NOMO-1 (cell line): Measurements from ENCODE around the gene COX4I2.
"Not testable (repeated sequence)": the region's sequence is repeated elsewhere in the genome, so short reads cannot be mapped to it uniquely, and the experiment has no call there.

Experiments
- DNase-seq, 2 experiments: peaks; one replicate each; lab custom pipeline; 2025; ENCODE audit not compliant: unreplicated experiment in 2 of 2; lab: John Stamatoyannopoulos, UW

Gene COX4I2

GRCh38 chr20:31637660-31638059 is at the start of gene COX4I2:
TSS of gene COX4I2 (plus strand) at chr20:31637912. CDS start at chr20:31639018, 1,106 bp downstream.
- DNase-seq = no peak

DNA sequence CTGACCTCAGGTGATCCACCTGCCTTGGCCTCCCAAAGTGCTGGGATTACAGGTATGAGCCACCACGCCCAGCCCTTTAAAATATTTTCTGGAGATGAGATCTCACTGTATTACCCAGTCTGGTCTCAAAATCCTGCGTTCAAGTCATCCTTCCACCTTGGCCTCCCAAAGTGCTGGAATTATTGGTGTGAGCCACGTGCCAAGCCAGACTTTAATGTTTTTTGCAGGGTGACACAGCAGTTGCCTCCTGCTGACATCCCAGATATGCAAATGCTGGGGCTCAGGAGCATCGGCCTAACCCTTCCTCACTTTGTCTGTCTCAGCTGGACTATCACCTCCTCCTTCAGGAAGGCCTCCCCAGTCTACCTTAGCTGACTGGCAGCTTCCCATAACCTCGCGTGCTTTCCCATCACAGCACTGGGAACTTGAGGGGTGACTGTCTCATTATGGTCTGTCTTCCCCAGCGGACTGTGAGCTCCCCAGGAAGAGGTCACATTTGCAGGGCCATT is 46.9 kb upstream of the COX4I2 start:
- DNase-seq = no peak

DNA sequence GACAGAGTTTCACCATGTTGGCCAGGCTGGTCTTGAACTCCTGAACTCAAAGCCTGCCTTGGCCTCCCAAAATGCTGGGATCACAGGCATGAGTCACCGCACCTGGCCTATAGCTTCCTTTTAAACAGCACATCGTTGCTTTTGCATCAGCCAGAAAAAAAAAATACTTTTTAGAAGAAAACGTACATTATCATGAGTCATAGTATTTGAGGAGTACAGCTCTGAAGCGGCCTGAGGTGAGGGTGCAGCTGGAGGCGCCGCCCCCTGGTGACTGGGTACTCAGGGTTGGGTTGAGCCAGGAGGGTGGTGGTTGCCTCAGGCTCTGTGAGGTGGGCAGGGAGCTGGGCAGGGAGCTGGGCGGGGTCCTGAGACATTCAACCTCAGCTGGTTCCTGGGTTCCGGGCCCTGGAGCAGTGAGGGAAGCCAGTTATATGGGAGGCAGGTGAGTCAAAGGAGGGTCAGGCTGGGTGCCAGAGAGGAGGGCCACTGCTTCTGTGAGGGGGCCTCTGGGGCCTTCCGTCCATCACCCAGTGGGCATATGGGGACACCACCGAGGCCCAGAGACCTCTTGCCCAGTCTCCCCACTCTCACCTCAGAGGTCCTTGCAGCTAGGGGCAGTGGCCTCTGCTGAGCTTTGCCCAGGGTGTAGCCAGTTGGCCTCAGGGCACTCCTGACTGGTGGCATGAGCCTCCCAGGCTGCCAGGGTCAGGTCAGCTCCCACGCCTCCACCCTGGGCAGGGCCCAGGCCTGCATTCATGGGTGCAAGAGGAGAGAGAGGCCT is 44.3 kb upstream of the COX4I2 start:
- no peak for DNase-seq

DNA sequence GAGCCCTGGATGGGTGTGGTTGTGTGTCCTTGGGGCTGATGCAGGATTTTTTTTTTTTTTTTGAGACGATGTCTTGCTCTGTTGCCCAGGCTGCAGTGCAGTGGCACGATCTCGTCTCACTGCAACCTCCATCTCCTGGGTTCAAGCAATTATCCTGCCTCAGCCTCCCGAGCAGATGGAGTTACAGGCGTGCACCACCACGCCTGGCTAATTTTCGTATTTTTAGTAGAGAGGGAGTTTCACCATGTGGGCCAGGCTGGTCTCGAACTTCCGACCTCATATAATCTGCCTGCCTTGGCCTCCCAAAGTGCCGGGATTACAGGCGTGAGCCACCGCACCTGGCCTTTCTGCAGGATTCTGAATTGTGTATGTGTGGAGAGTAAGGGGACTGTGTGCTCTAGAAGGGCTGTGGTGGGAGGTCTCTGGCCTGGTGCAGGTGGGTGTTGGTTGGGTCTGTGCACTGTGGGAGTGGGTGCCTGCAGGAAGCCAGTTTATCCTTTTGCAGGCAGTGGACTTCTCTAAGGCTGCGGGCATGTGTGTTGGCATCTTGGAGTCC is 43.6 kb upstream of the COX4I2 start:
- DNase-seq = no peak

DNA sequence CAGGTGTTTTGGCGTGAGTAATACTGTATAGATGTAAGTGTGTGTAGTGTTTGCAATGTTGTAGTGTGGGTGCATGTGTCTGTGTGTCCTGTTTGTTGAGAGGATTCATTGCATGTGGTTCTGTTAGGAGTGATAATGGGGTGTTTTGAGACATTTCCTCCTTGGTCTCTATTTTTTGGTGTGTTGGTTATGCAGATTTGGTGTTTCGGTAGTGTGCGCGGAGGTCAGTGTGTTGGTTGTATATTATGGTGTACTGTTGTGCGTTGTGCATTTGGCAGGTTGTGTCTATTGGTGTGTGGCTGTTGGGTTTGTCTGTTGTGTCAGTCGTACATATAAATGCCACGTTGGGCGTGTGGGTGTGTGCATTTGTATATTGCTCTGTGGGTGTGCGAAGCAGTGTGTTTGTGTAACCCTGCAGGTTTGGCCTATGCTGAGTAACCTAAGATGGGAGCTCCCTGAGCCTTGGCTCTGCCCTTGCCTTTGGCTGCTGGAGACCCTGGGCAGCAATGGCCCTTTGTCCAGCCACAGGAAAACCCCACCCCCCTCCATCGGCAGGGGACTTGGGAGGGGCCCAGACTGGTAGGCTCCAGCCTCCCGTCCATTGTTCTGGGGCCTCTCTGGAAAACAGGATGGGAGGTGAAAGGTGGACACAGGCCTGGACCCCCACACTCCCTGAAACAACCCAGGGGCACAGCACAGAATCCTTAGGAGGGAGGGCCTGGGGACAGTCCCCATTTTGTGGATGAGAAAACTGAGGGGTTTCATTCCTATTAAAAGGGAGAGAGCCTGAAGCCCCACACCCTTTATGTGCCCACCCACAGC is 42.9 kb upstream of the COX4I2 start:
- no peak for DNase-seq

GRCh38 chr20:31595380-31595653 is 42.4 kb upstream of the COX4I2 start:
- no peak for DNase-seq

GRCh38 chr20:31595654-31596411 is 41.9 kb upstream of the COX4I2 start:
- DNase-seq = no peak

DNA sequence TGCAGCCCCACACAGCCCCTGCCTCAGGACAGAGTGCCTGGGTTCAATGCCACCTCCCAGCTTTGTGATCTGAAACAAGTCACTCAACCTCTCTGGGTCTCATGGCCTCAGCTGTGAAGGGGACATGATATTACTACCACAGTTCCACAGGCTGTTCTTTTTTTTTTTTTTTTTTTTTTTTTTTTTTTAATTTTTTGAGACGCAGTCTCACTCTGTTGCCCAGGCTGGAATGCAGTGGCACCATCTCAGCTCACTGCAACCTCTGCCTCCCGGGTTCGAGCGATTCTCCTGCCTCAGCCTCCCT is 41.3 kb upstream of the COX4I2 start:
- DNase-seq = not testable (repeated sequence)

- DNase-seq = no peak
These were observed 40.8 kb upstream of the COX4I2 start for GRCh38 chr20:31596831-31597480.

- DNase-seq = no peak
These were observed 40.2 kb upstream of the COX4I2 start for GRCh38 chr20:31597481-31597855.

DNA sequence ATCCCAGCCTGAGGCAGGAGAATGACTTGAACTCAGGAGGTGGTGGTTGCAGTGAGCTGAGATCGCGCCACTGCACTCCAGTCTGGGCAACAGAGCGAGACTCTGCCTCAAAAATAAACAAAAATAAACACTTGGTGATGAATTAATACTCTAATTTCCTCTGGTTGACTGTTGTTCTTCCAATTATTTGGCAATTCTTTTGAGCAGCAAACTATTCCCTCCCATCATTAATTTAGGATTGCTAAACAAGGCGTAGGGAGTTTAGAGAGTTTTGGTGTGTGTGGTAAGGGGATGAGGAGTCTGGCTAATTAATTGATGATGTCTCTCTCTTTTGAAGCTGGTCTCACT is 35.3 kb upstream of the COX4I2 start:
- no peak for DNase-seq

- peak; percentile 67 to 85 for DNase-seq
These were observed 34.8 kb upstream of the COX4I2 start for GRCh38 chr20:31602779-31603441.

GRCh38 chr20:31603822-31604566 is 33.7 kb upstream of the COX4I2 start:
- peak; percentile 75 to 82 for DNase-seq

DNA sequence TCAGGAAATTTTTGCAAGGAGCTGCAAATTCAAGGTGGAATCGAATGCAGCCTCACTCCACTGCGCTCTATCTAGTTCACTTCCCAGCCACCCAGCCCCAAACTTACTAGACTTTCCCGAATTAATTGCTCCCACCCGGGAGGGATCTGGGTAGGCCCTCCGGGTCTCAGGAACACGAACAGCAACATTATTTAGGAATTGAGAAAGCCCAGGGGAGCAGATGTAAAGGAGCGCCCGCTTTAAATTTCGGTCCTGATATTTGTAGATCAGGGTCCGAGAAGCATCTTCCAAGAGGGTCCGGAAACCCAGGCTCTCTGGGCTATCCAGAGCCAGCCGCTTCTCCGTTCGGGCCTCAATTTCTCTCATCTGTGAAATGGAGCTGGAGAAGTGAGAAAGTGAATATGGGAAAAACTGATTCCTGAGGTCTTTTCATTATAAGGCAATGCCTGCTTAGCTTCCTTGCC is 33.1 kb upstream of the COX4I2 start:
- no peak for DNase-seq

GRCh38 chr20:31605031-31605901 is 32.4 kb upstream of the COX4I2 start, which contains the start of gene ID1:
TSS of gene ID1 (plus strand) at chr20:31605289. CDS start at chr20:31605388, 99 bp downstream.
- peak; percentile 94 for DNase-seq

DNA sequence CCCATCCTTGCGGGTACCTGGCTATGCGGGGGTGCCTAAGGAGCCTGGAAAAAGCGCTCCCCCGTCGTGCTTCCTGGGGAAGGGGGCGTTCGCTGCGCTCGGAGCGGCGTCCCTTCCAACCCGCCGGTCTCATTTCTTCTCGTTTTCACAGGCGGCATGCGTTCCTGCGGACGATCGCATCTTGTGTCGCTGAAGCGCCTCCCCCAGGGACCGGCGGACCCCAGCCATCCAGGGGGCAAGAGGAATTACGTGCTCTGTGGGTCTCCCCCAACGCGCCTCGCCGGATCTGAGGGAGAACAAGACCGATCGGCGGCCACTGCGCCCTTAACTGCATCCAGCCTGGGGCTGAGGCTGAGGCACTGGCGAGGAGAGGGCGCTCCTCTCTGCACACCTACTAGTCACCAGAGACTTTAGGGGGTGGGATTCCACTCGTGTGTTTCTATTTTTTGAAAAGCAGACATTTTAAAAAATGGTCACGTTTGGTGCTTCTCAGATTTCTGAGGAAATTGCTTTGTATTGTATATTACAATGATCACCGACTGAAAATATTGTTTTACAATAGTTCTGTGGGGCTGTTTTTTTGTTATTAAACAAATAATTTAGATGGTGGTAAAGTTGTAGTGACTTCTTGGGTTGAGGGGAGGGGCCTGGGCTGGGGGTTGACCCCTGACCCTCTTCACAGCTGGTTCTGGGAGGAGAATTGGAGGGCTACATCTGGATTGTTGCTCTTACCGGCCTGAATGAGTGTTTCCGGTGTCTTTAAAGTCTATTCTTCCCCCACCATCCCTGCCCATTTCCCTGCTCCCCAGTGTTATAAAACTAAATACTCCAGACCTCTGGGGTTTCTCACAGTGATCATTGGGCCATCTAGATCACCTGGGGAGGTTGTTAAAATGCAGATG is 31.6 kb upstream of the COX4I2 start:
- peak in 1 of 2 experiments; percentile 12 for DNase-seq
